OCI-LY3 (cell line): ENCODE results near the gene DCDC2.
"Not testable (repeated sequence)": the region's sequence is repeated elsewhere in the genome, so short reads cannot be mapped to it uniquely, and the experiment has no call there.

Source experiments
- H2AFZ ChIP-seq: fragments of 200-600, 300-600 bp; shearing (Covaris generic); 2 replicates; pipeline ENCODE4 v1.6.0; 2014; ENCODE audit warnings: antibody characterized with exemption, low read depth, low read length
- H3K27ac ChIP-seq: fragments of 200-600, 300-600 bp; sonication (generic); 2 replicates; pipeline ENCODE4 v1.5.1; 2014; ENCODE audit warnings: mild to moderate bottlenecking, low read length, moderate library complexity, mixed read lengths
- H3K27me3 ChIP-seq: fragments of 200-600, 300-600 bp; sonication (generic); 2 replicates; pipeline ENCODE4 v1.6.1; 2014; ENCODE audit warnings: low read depth, low read length, mixed read lengths
- H3K36me3 ChIP-seq: fragments of 200-600, 300-600 bp; sonication (generic); replicated peaks from 2 replicates; pipeline ENCODE3; 2014; ENCODE audit warnings: low read depth, low read length, mixed read lengths
- H3K4me1 ChIP-seq: fragments of 300-600, 200-600 bp; sonication (generic); 2 replicates; pipeline ENCODE4 v1.6.1; 2014; ENCODE audit warnings: low read length, mixed read lengths
- H3K4me2 ChIP-seq: fragments of 200-600, 300-600 bp; sonication (generic); 2 replicates; pipeline ENCODE4 v1.6.1; 2014; ENCODE audit warnings: low read length, mixed read lengths
- H3K4me3 ChIP-seq: fragments of 300-600, 200-600 bp; sonication (generic); 2 replicates; pipeline ENCODE4 v1.5.1; 2014; ENCODE audit warnings: antibody characterized with exemption, mild to moderate bottlenecking, low read length, moderate library complexity
- H3K79me2 ChIP-seq: fragments of 300-600, 200-600 bp; shearing (Covaris generic); 2 replicates; pipeline ENCODE4 v1.6.1; 2014; ENCODE audit warnings: mild to moderate bottlenecking, low read length, mixed read lengths
- H3K9ac ChIP-seq: fragments of 300-600, 200-600 bp; shearing (Covaris generic); 2 replicates; pipeline ENCODE4 v1.6.0; 2014; ENCODE audit warnings: mild to moderate bottlenecking, low read length, moderate library complexity
- H3K9me3 ChIP-seq: fragments of 200-600, 300-600 bp; shearing (Covaris generic); 2 replicates; pipeline ENCODE4 v1.6.1; 2014; ENCODE audit warnings: low read length, mixed read lengths; ENCODE audit not compliant: insufficient read depth
- H4K20me1 ChIP-seq: fragments of 200-600, 300-600 bp; sonication (generic); 2 replicates; pipeline ENCODE4 v1.6.1; 2016; ENCODE audit warnings: low read length, mixed read lengths; ENCODE audit not compliant: insufficient read depth
- CTCF ChIP-seq: fragments of 200-600, 300-600 bp; sonication (generic); IDR thresholded peaks from 2 replicates; pipeline ENCODE4 v1.5.1; 2014; ENCODE audit warnings: antibody characterized with exemption, low read length, low read depth
- EZH2phosphoT487 ChIP-seq: fragments of 200-600 bp; shearing (Covaris generic); IDR thresholded peaks from 2 replicates; pipeline ENCODE4 v1.6.1; 2018; ENCODE audit warnings: antibody characterized with exemption, mixed run types, low read depth

Gene DCDC2

GRCh38 chr6:24321538-24322162 is 36.2 kb downstream of the DCDC2 start:
- TF ChIP-seq EZH2phosphoT487 = no peak
- TF ChIP-seq CTCF = no peak
- Histone ChIP-seq H3K4me3 (no peak overlapping the region), H3K9ac (no peak overlapping the region), H3K4me1 (no peaks in the 10 kb centered on the region), H3K4me2 (no peak overlapping the region), H3K36me3 (no peaks in the 10 kb centered on the region), H3K9me3 (no peaks in the 10 kb centered on the region), H3K79me2 (no peaks in the 10 kb centered on the region), H3K27ac (no peak overlapping the region), H3K27me3 (no peaks in the 10 kb centered on the region), H2AFZ (no peak overlapping the region), H4K20me1 (no peaks in the 10 kb centered on the region)

- Histone ChIP-seq H3K79me2 (no peaks in the 10 kb centered on the region), H4K20me1 (no peaks in the 10 kb centered on the region), H3K4me3 (no peak overlapping the region), H3K4me2 (no peak overlapping the region), H3K9ac (no peak overlapping the region), H2AFZ (no peak overlapping the region), H3K27ac (no peak overlapping the region), H3K36me3 (no peaks in the 10 kb centered on the region), H3K4me1 (no peaks in the 10 kb centered on the region), H3K9me3 (no peaks in the 10 kb centered on the region), H3K27me3 (no peaks in the 10 kb centered on the region)
- TF ChIP-seq CTCF (no peak), EZH2phosphoT487 (no peak)
Measured at GRCh38 chr6:24313251-24314141, 44.4 kb downstream of the DCDC2 start.

GRCh38 chr6:24311775-24312174 is 46.1 kb downstream of the DCDC2 start:
- not testable (repeated sequence) for H4K20me1 ChIP-seq, H2AFZ ChIP-seq, H3K4me1 ChIP-seq, H3K9me3 ChIP-seq, H3K27ac ChIP-seq, H3K4me2 ChIP-seq, H3K36me3 ChIP-seq, H3K4me3 ChIP-seq, H3K9ac ChIP-seq, H3K79me2 ChIP-seq, H3K27me3 ChIP-seq

GRCh38 chr6:24307881-24308280 is 50.0 kb downstream of the DCDC2 start:
- Histone ChIP-seq H3K9ac (no peak overlapping the region), H3K27me3 (no peaks in the 10 kb centered on the region), H3K79me2 (no peaks in the 10 kb centered on the region), H3K9me3 (no peaks in the 10 kb centered on the region), H3K4me3 (no peak overlapping the region), H2AFZ (no peak overlapping the region), H3K4me2 (no peak overlapping the region), H3K4me1 (no peaks in the 10 kb centered on the region), H3K36me3 (no peaks in the 10 kb centered on the region), H3K27ac (no peak overlapping the region), H4K20me1 (no peaks in the 10 kb centered on the region)
- no peak for TF ChIP-seq CTCF
- no peak for TF ChIP-seq EZH2phosphoT487
